GM19023 (cell line): ENCODE results near the gene RFPL3.
"Not testable (repeated sequence)": the region's sequence is repeated elsewhere in the genome, so short reads cannot be mapped to it uniquely, and the experiment has no call there.

Source experiments
- ATAC-seq: cut with Tn5 transposase; IDR thresholded peaks from one replicate; pipeline ENCODE4 v1.9.1; 2021; ENCODE audit warnings: mild to moderate bottlenecking, moderate library complexity; ENCODE audit not compliant: unreplicated experiment

RFPL3 gene

GRCh38 chr22:32357567-32357966, at the start of gene RFPL3:
Gene RFPL3, plus strand, starts transcription at chr22:32357867. Its CDS starts 205 bp downstream, at chr22:32358072.
- not testable (repeated sequence) for ATAC-seq

DNA sequence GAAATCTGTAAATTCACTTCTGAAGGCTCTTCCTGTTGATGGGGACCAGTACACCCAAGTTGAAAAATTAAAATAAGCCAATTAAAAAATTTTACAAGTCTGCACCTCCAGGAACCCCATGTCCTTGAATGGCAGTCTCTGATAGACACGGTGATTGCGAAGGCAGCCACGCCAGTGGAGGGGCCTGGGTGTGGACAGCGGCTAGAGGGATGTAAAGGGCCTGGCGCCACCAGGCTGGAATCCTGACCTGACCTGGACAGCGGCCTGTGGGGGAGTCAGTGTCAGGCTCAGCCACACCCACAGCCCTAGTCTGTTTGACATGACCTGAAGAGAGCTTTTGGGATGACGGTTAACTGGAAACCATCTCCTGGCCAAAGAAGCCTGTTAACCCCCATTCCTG, 49.5 kb upstream of the RFPL3 start:
- ATAC-seq = no peak

- no peak for ATAC-seq
Measured at GRCh38 chr22:32308934-32309333, 48.7 kb upstream of the RFPL3 start.

- ATAC-seq = no peak
Measured at GRCh38 chr22:32309585-32310251, 47.9 kb upstream of the RFPL3 start.

DNA sequence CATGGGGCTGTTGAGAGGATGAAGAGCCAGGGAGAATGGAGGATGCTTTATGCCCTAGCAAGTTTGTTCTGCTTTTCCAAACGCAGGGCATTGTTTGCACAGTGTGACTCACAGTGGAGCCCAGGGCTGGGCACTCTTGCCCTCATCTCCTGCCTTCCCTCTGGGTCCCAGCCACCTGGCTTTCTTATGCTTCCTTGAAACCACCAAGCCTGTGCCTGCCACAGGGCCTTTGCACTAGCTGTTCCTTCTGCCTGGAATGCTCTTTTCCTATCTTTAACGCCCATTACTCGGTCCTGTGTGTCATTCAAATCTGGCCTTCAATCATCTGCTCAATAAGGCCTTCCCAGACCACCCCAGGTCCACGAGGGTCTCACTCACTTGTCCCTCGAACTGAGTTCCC, 46.9 kb upstream of the RFPL3 start:
- ATAC-seq = no peak

- ATAC-seq = no peak
Measured at GRCh38 chr22:32311551-32312071, 46.1 kb upstream of the RFPL3 start.

DNA sequence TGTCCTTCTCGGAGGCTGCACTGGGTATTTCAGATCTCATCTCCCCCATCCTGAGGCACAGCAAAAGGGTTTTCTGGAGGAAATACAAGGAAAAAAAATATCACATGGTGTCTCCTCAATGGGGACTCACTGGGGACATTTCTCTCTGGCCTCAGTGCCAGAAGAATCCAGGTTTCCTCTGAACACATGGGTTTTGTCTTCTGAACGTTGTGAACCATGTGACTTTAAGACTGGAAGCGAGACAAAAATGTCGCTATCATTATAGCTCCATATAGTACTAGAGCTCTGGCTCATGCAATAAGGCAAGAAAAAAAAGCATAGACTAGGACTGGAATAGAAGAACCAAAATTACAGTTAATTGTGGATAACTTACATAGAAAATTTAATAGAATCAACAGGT, 44.9 kb upstream of the RFPL3 start:
- ATAC-seq = no peak

DNA sequence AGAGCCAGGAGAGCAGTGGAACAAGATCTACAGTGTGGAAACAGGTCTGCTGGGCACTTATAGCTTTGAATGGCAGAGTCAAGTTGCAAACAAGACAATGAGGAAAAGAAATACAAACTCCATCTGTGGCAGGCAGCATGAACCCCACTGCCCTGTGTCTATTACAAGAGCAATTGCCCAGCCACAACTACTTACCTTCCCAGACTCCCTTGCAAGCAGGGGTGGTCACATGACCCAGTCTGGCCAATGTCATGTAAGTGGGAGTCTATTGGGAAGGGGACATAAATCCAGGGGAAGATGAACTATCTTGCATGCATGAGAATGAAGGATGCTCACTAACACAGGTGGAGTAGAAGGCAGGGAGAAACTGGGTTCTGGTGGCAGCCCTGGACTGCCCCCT, 44.1 kb upstream of the RFPL3 start:
- no peak for ATAC-seq

DNA sequence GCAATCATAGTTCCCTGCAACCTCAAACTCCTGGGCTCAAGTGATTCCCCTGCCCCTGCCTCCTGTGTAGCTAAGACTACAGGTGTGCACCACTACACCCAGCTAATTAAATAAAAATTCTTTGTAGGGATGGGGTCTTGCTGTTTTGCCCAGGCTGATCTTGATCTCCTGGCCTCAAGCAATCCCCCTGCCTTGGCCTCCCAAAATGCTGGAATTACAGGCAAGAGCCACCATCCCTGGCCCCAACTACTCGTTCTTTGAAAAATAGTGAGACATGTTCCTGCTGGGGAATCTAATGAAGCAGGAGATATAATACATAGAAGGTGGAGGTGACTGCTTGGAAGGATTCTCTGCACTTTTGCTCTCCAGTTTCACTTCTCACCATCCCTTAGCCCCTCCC, 40.1 kb upstream of the RFPL3 start:
- no peak for ATAC-seq

- no peak for ATAC-seq
Measured at GRCh38 chr22:32318361-32318760, 39.3 kb upstream of the RFPL3 start.

DNA sequence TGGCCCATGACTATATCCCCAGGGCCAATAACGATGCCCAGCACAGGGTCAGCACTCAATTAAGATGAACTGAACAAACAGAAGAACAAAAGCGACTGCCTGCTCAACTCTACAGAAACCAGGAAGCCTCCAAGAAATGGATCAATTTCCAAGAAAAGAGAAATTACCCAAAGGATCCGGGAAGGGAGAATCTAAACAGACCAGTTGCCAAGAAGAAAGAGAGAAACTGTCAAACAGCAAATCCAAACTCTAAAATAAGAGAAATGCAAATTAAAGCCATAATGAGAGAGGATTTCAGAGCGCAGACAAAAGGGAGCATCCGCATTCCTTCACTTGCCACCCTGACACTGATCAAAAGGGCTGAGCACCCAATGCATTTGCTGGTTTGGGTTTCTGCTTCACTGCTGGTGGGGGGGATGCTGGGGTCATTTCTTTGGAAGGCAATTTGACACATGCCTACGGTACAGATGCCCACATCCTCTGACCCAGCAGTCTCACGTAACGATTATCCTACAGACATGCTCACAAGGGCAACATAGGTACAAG, 37.7 kb upstream of the RFPL3 start:
- no peak for ATAC-seq

- no peak for ATAC-seq
Measured at GRCh38 chr22:32322986-32323385, 34.7 kb upstream of the RFPL3 start.

GRCh38 chr22:32323513-32324164, 34.0 kb upstream of the RFPL3 start:
- no peak for ATAC-seq

- no peak for ATAC-seq
Measured at GRCh38 chr22:32324505-32325415, 32.9 kb upstream of the RFPL3 start.

DNA sequence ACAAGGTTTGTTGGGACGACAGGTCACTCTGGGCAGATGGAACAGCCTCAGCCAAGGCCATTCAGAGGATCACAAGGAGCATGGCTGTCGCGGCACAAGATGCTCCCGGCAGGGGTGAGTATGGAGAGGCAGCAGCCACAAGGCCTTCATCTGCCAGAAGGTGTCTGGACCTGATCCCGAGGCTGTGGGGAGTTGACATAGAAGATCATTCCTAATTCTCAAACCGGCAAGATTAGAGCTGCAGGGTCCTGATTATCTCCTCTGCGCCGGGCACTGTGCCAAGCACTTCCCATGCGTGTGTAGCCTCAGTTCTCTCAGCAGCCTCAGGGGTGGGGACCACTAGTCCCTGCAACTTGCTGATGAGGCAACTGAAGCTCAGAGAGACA, 32.3 kb upstream of the RFPL3 start:
- ATAC-seq = no peak

GRCh38 chr22:32325811-32326237, 31.8 kb upstream of the RFPL3 start:
- no peak for ATAC-seq

GRCh38 chr22:32326647-32327046, 31.0 kb upstream of the RFPL3 start:
- ATAC-seq = no peak

DNA sequence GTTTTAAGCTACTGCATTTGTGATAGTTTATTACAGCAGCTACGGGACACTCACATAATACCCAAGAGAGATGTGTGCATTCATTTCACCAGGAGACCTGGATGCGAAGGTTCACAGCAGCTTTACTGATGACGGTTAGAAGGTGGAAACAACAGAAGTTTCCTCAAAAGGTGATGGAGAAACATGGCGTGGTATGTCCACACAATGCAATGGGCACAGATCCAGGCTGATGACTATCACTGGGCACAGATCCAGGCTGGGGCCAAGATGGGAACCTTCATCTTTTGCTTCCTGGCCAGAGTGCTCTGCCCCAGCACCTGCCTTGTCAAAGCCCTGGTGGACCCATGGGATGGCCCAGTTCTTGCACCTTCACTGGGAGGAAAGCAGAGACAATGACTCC, 30.6 kb upstream of the RFPL3 start:
- no peak for ATAC-seq

GRCh38 chr22:32327596-32328171, 30.0 kb upstream of the RFPL3 start:
- ATAC-seq = no peak

DNA sequence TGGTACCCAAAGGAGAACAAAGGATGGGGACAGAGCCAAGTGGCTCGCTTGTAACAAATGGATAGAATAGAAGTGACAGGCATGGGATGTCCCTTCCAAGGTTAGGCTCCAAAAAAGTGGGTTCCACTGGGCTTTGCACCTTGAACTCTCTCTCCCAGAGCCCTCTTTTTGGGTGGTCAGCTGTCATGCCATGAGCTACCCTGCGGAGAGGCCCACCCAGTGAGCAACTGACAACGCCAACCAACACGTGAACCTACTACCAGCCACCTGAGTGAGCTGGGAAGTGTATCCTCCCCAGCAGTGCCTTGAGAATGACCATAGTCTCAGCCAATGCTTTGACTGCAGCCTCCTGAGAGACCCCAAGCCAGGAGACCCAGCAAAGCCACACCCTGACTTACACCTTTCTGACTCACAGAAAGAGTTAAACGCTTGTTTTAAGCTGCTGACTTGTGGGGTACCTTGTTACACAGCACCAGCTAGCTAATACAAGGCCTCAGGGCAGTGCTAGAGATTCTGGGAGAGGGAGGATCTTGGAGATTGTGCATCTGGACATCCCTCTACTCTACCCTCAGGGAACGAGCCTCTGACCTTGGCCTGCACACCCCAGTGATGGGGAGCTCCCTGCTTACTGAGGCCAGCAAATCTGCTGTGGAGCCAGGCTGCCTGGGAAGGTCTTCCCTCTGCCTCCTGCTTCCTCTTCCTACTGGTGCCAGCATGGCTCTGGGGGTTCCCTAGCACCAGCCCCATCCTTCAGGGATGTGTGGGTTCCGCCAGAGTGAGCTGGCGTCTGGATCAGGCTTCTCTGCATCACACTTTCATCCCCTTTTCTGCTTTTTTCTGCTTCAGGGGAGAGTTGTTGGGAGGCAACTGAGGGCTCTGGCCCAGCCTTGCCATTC, 29.1 kb upstream of the RFPL3 start:
- ATAC-seq = no peak
